Measurements from ENCODE around the gene KCNH2. TPM values are rescaled to one million over a fixed set of nuclear protein-coding genes. Genes with fewer than 3 reads are reported as not detected.

KCNH2 gene
- total and polyA plus RNA-seq, 5 donors: 113 to 163 (median 132) TPM

GRCh38 chr7:150928541-150928940, 49.6 kb downstream of the KCNH2 start:
- WGBS: 86% methylated on average over 3 of the region's 3 CpGs
- Histone ChIP-seq H3K4me1 (ENCODE audit: control insufficient read depth, insufficient read depth, low read length) (no peaks in the 10 kb centered on the region), H3K4me3 (ENCODE audit: low read length) (no peak overlapping the region), H3K9me3 (ENCODE audit: control insufficient read depth, low read length) (no peaks in the 10 kb centered on the region), H3K27me3 (ENCODE audit: control insufficient read depth, insufficient read depth) (no peaks in the 10 kb centered on the region), H3K27ac (ENCODE audit: low read length) (no peak overlapping the region)
- DNase-seq (no peak), ATAC-seq (no peak)
- intact Hi-C loops (cut with DNase I): loop anchor here in 1 of 4 donors (10.0 kb wide), 1 partner anchor 64 kb away; no protein-coding TSS in a partner anchor

- H3K9me3 ChIP-seq (ENCODE audit: control insufficient read depth, low read length): no peaks in the 10 kb centered on the region
- ATAC-seq: no peak
- H3K4me3 ChIP-seq (ENCODE audit: low read length): no peak overlapping the region
- DNase-seq: no peak
- H3K27ac ChIP-seq (ENCODE audit: low read length): no peak overlapping the region
- 41% methylated on average over 4 of the region's 4 CpGs for WGBS
- H3K27me3 ChIP-seq (ENCODE audit: control insufficient read depth, insufficient read depth): no peaks in the 10 kb centered on the region
- intact Hi-C loops (cut with DNase I): loop anchor here in 1 of 4 donors (10.0 kb wide), 1 partner anchor 63 kb away; no protein-coding TSS in a partner anchor
- H3K4me1 ChIP-seq (ENCODE audit: control insufficient read depth, insufficient read depth, low read length): no peaks in the 10 kb centered on the region
These were observed 50.2 kb downstream of the KCNH2 start for GRCh38 chr7:150927956-150928344.

- Histone ChIP-seq H3K4me3 (ENCODE audit: low read length) (no peak overlapping the region), H3K4me1 (ENCODE audit: control insufficient read depth, insufficient read depth, low read length) (no peaks in the 10 kb centered on the region), H3K27me3 (ENCODE audit: control insufficient read depth, insufficient read depth) (no peaks in the 10 kb centered on the region), H3K27ac (ENCODE audit: low read length) (no peak overlapping the region), H3K9me3 (ENCODE audit: control insufficient read depth, low read length) (no peaks in the 10 kb centered on the region)
- DNase-seq: no peak
- intact Hi-C loops (cut with DNase I): loop anchor here in 1 of 4 donors (10.0 kb wide), 1 partner anchor 63 kb away; no protein-coding TSS in a partner anchor
- WGBS: 65% methylated on average over 6 of the region's 6 CpGs
- no peak for ATAC-seq
These were observed 50.8 kb downstream of the KCNH2 start for GRCh38 chr7:150927157-150927955.

GRCh38 chr7:150926066-150926465, 52.1 kb downstream of the KCNH2 start:
- H3K9me3 ChIP-seq (ENCODE audit: control insufficient read depth, low read length): no peaks in the 10 kb centered on the region
- DNase-seq (no peak), ATAC-seq (no peak)
- no peaks in the 10 kb centered on the region for H3K4me1 ChIP-seq (ENCODE audit: control insufficient read depth, insufficient read depth, low read length)
- 86% methylated on average over 7 of the region's 7 CpGs for WGBS
- no peak overlapping the region for H3K27ac ChIP-seq (ENCODE audit: low read length)
- no peaks in the 10 kb centered on the region for H3K27me3 ChIP-seq (ENCODE audit: control insufficient read depth, insufficient read depth)
- intact Hi-C loops (cut with DNase I): loop anchor here in 1 of 4 donors (10.0 kb wide), 1 partner anchor 61 kb away; no protein-coding TSS in a partner anchor
- H3K4me3 ChIP-seq (ENCODE audit: low read length): no peak overlapping the region

- Histone ChIP-seq H3K4me3 (ENCODE audit: low read length) (no peak overlapping the region), H3K27ac (ENCODE audit: low read length) (no peak overlapping the region), H3K9me3 (ENCODE audit: control insufficient read depth, low read length) (no peaks in the 10 kb centered on the region), H3K27me3 (ENCODE audit: control insufficient read depth, insufficient read depth) (no peaks in the 10 kb centered on the region), H3K4me1 (ENCODE audit: control insufficient read depth, insufficient read depth, low read length) (no peaks in the 10 kb centered on the region)
- 53% methylated on average over 10 of the region's 10 CpGs for WGBS
- ATAC-seq: no peak
- intact Hi-C loops (cut with DNase I): loop anchor here in 1 of 4 donors (10.0 kb wide), 1 partner anchor 60 kb away; no protein-coding TSS in a partner anchor
- DNase-seq: no peak
These were observed 53.7 kb downstream of the KCNH2 start for GRCh38 chr7:150924369-150924781.

- intact Hi-C loops (cut with DNase I): loop anchor here in 1 of 4 donors (10.0 kb wide), 1 partner anchor 59 kb away; no protein-coding TSS in a partner anchor
- 84% methylated on average over 1 of the region's 1 CpG for WGBS
- H3K4me1 ChIP-seq (ENCODE audit: control insufficient read depth, insufficient read depth, low read length): no peaks in the 10 kb centered on the region
- no peak overlapping the region for H3K27ac ChIP-seq (ENCODE audit: low read length)
- no peak for ATAC-seq
- no peak for DNase-seq
- no peak overlapping the region for H3K4me3 ChIP-seq (ENCODE audit: low read length)
- H3K9me3 ChIP-seq (ENCODE audit: control insufficient read depth, low read length): no peaks in the 10 kb centered on the region
- no peaks in the 10 kb centered on the region for H3K27me3 ChIP-seq (ENCODE audit: control insufficient read depth, insufficient read depth)
These were observed 54.3 kb downstream of the KCNH2 start for GRCh38 chr7:150923802-150924201.

GRCh38 chr7:150923196-150923595, 54.9 kb downstream of the KCNH2 start:
- no peak for ATAC-seq
- Histone ChIP-seq H3K9me3 (ENCODE audit: control insufficient read depth, low read length) (no peaks in the 10 kb centered on the region), H3K27ac (ENCODE audit: low read length) (no peak overlapping the region), H3K4me1 (ENCODE audit: control insufficient read depth, insufficient read depth, low read length) (no peaks in the 10 kb centered on the region), H3K4me3 (ENCODE audit: low read length) (no peak overlapping the region), H3K27me3 (ENCODE audit: control insufficient read depth, insufficient read depth) (no peaks in the 10 kb centered on the region)
- intact Hi-C loops (cut with DNase I): loop anchor here in 1 of 4 donors (10.0 kb wide), 1 partner anchor 58 kb away; no protein-coding TSS in a partner anchor
- DNase-seq: no peak

GRCh38 chr7:150919160-150919559, 59.0 kb downstream of the KCNH2 start:
- Histone ChIP-seq H3K9me3 (ENCODE audit: control insufficient read depth, low read length) (no peaks in the 10 kb centered on the region), H3K27ac (ENCODE audit: low read length) (no peak overlapping the region), H3K4me1 (ENCODE audit: control insufficient read depth, insufficient read depth, low read length) (no peaks in the 10 kb centered on the region), H3K27me3 (ENCODE audit: control insufficient read depth, insufficient read depth) (no peaks in the 10 kb centered on the region), H3K4me3 (ENCODE audit: low read length) (no peak overlapping the region)
- DNase-seq: no peak
- no peak for ATAC-seq
- intact Hi-C loops (cut with DNase I): no loop called here
- 84% methylated on average over 10 of the region's 10 CpGs for WGBS

GRCh38 chr7:150918378-150918777, 59.7 kb downstream of the KCNH2 start:
- intact Hi-C loops (cut with DNase I): no loop called here
- H3K4me3 ChIP-seq (ENCODE audit: low read length): no peak overlapping the region
- no peaks in the 10 kb centered on the region for H3K4me1 ChIP-seq (ENCODE audit: control insufficient read depth, insufficient read depth, low read length)
- ATAC-seq: no peak
- 85% methylated on average over 6 of the region's 6 CpGs for WGBS
- H3K9me3 ChIP-seq (ENCODE audit: control insufficient read depth, low read length): no peaks in the 10 kb centered on the region
- DNase-seq: no peak
- H3K27ac ChIP-seq (ENCODE audit: low read length): no peak overlapping the region
- H3K27me3 ChIP-seq (ENCODE audit: control insufficient read depth, insufficient read depth): no peaks in the 10 kb centered on the region

- Histone ChIP-seq H3K9me3 (ENCODE audit: control insufficient read depth, low read length) (no peaks in the 10 kb centered on the region), H3K27me3 (ENCODE audit: control insufficient read depth, insufficient read depth) (no peaks in the 10 kb centered on the region), H3K4me3 (ENCODE audit: low read length) (no peak overlapping the region), H3K4me1 (ENCODE audit: control insufficient read depth, insufficient read depth, low read length) (no peaks in the 10 kb centered on the region), H3K27ac (ENCODE audit: low read length) (no peak overlapping the region)
- 62% methylated on average over 7 of the region's 7 CpGs for WGBS
- intact Hi-C loops (cut with DNase I): no loop called here
- DNase-seq: no peak
- no peak for ATAC-seq
These were observed 60.2 kb downstream of the KCNH2 start for GRCh38 chr7:150917969-150918368.

- intact Hi-C loops (cut with DNase I): no loop called here
- Histone ChIP-seq H3K27ac (ENCODE audit: low read length) (no peak overlapping the region), H3K4me1 (ENCODE audit: control insufficient read depth, insufficient read depth, low read length) (no peaks in the 10 kb centered on the region), H3K9me3 (ENCODE audit: control insufficient read depth, low read length) (no peaks in the 10 kb centered on the region), H3K4me3 (ENCODE audit: low read length) (no peak overlapping the region), H3K27me3 (ENCODE audit: control insufficient read depth, insufficient read depth) (no peaks in the 10 kb centered on the region)
- ATAC-seq (no peak), DNase-seq (no peak)
- WGBS: 92% methylated on average over 10 of the region's 10 CpGs
These were observed 61.5 kb downstream of the KCNH2 start for GRCh38 chr7:150916670-150917069.
